OCI-LY7 (cell line): ENCODE measurements around the gene SLC16A8. TPM values are rescaled to one million over a fixed set of nuclear protein-coding genes. Genes with fewer than 3 reads are reported as not detected.

Experiments
- BruUV-seq: library from RNA; stranded (reverse); fragments of 400-500 nt; replicated peaks from 2 replicates; lab custom pipeline; 2021; lab: Mats Ljungman, UMichigan
- CTCF ChIA-PET: fragments of 300-600 bp; sonication (Branson Sonifier 250); formaldehyde crosslinking; loops from one replicate; lab custom pipeline; 2022; ENCODE audit warnings: antibody characterized with exemption; ENCODE audit not compliant: unreplicated experiment; lab: Charles Lee
- POLR2A ChIA-PET: fragments of 300-600 bp; sonication (Branson Sonifier 250); formaldehyde crosslinking; loops from one replicate; lab custom pipeline; 2022; ENCODE audit warnings: antibody characterized with exemption; lab: Charles Lee
- DNase-seq: peaks from one replicate; pipeline ENCODE4 v3.0.0-alpha.2; 2015; ENCODE audit warnings: low spot score
- H2AFZ ChIP-seq: fragments of 200-600 bp; sonication (generic), shearing (Covaris generic); 2 replicates; pipeline ENCODE4 v1.6.1; 2014; ENCODE audit warnings: mild to moderate bottlenecking, antibody characterized with exemption, low read length, moderate library complexity
- H3K27ac ChIP-seq: fragments of 200-600 bp; sonication (generic); 2 replicates; pipeline ENCODE4 v1.5.1; 2014; ENCODE audit warnings: mixed run types, low read depth, mild to moderate bottlenecking, moderate library complexity, low read length, inconsistent platforms; ENCODE audit not compliant: poor library complexity, severe bottlenecking
- H3K36me3 ChIP-seq: fragments of 200-600 bp; sonication (generic); 2 replicates; pipeline ENCODE4 v1.6.1; 2014; ENCODE audit warnings: mild to moderate bottlenecking, antibody characterized with exemption, low read length, moderate library complexity, mixed read lengths; ENCODE audit not compliant: insufficient read depth
- H3K4me1 ChIP-seq: fragments of 200-600 bp; sonication (generic); 2 replicates; pipeline ENCODE4 v1.5.1; 2014; ENCODE audit warnings: mild to moderate bottlenecking, low read length; ENCODE audit not compliant: insufficient read depth, poor library complexity, severe bottlenecking
- H3K4me2 ChIP-seq: fragments of 200-600 bp; sonication (generic); 2 replicates; pipeline ENCODE4 v1.6.1; 2014; ENCODE audit warnings: mild to moderate bottlenecking, low read length
- H3K4me3 ChIP-seq: fragments of 200-600 bp; sonication (generic); 2 replicates; pipeline ENCODE4 v1.5.1; 2014; ENCODE audit warnings: mild to moderate bottlenecking, low read depth, low read length; ENCODE audit not compliant: poor library complexity, severe bottlenecking
- H3K79me2 ChIP-seq: fragments of 200-600 bp; sonication (generic); 2 replicates; pipeline ENCODE4 v1.6.1; 2016; ENCODE audit warnings: low read depth, mild to moderate bottlenecking, low read length, moderate library complexity, mixed read lengths; ENCODE audit not compliant: insufficient read depth
- H3K9me2 ChIP-seq: fragments of 200-600 bp; sonication (generic); 2 replicates; pipeline ENCODE4 v1.6.1; 2016; ENCODE audit warnings: mild to moderate bottlenecking, low read length, mixed read lengths; ENCODE audit not compliant: insufficient read depth
- H3K9me3 ChIP-seq: fragments of 200-600 bp; sonication (generic); 2 replicates; pipeline ENCODE4 v1.6.1; 2014; ENCODE audit warnings: mild to moderate bottlenecking, mixed run types, low read length, mixed read lengths
- H4K20me1 ChIP-seq: fragments of 200-600 bp; sonication (generic); 2 replicates; pipeline ENCODE4 v1.6.1; 2014; ENCODE audit warnings: mild to moderate bottlenecking, antibody characterized with exemption, low read length, moderate library complexity, mixed read lengths; ENCODE audit not compliant: insufficient read depth
- CTCF ChIP-seq: fragments of 200-600 bp; sonication (generic); conservative IDR thresholded peaks from 2 replicates; pipeline ENCODE4 v1.5.1; 2014; ENCODE audit warnings: mild to moderate bottlenecking, antibody characterized with exemption, low read length, moderate library complexity, mixed read lengths
- EZH2phosphoT487 ChIP-seq: fragments of 200-600 bp; sonication (generic); IDR thresholded peaks from 2 replicates; pipeline ENCODE4 v1.6.1; 2018; ENCODE audit warnings: low read depth, borderline replicate concordance, mild to moderate bottlenecking, mixed run types, antibody characterized with exemption, low read length, moderate library complexity, mixed read lengths
- intact Hi-C: fragments of 100-400 bp; cut with micrococcal nuclease; formaldehyde crosslinking; loops from one replicate; pipeline ENCODE4 v1.10.0; 2022; ENCODE audit not compliant: unreplicated experiment
- total RNA-seq, 2 experiments: library from RNA; depleted of rRNA in 1 of 2; stranded (reverse); fragments of >200 nt in 1 of 2; shearing (Covaris generic) in 1 of 2; gene quantifications; 2 replicates each; pipeline ENCODE4 v1.2.3, GENCODE V29; 2014 to 2022

SLC16A8 gene
- total RNA-seq, 2 experiments from 2014 or later = not detected

DNA sequence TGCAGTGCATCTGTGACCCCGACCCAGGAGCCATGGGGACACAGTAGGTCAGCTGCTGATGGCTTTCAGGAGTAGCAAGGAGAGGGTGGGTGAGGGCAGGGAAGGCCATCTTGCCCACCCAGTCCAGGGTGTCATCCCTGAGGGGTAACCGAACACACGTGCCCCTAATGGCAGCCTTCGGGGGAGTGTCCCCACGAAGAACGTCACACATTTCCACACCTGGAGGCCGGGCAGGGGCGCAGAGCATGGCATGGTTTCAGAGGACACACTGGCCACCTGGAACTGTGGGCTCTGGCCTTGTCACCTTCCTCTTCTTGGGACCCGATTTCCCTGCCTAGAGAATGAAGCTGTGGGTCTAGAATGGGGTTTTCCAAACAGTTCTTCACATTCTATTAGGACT, 45.9 kb upstream of the SLC16A8 start:
- H2AFZ ChIP-seq = no peak overlapping the region
- H3K4me3 ChIP-seq = no peak overlapping the region
- ChIA-PET POLR2A (no interaction called here), CTCF (no interaction called here)
- H3K79me2 ChIP-seq = no peaks in the 10 kb centered on the region
- no peaks in the 10 kb centered on the region for H4K20me1 ChIP-seq
- H3K9me2 ChIP-seq = no peaks in the 10 kb centered on the region
- no peak overlapping the region for H3K4me2 ChIP-seq
- no TSS peak for BruUV-seq
- H3K4me1 ChIP-seq = no peaks in the 10 kb centered on the region
- intact Hi-C loops = no loop called here
- H3K36me3 ChIP-seq = 0 out of 2 replicates have a peak, but pooled peaks cover 4% of the 10 kb centered on the region
- TF ChIP-seq CTCF = no peak
- TF ChIP-seq EZH2phosphoT487 = no peak
- no peak for DNase-seq
- H3K9me3 ChIP-seq = no peaks in the 10 kb centered on the region
- no peak overlapping the region for H3K27ac ChIP-seq

DNA sequence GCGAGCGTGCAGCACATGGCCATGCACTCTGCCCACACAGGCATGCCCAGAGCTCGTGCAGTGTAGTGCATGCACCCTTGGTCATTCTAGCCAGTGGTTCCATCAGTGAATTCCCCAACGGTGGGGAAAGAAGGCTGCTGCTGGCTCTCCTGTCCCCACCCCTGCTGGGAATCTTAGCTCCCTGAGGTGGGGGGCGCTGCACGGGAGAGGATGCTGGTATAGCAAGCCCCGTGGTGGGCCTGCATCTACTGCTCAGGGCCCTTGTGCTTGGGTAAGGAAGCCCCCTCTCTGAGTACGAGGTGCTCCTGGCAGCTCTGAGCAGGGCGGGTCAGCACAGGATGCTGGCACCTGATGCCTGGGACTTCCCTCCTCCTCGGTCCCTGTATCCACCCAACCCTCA, 45.0 kb upstream of the SLC16A8 start:
- no peak for DNase-seq
- H4K20me1 ChIP-seq = no peaks in the 10 kb centered on the region
- intact Hi-C loops = no loop called here
- H3K79me2 ChIP-seq = no peaks in the 10 kb centered on the region
- H3K36me3 ChIP-seq = 0 out of 2 replicates have a peak, but pooled peaks cover 4% of the 10 kb centered on the region
- H3K27ac ChIP-seq = no peak overlapping the region
- no peaks in the 10 kb centered on the region for H3K9me3 ChIP-seq
- BruUV-seq = no TSS peak
- ChIA-PET POLR2A (no interaction called here), CTCF (no interaction called here)
- TF ChIP-seq EZH2phosphoT487 (no peak), CTCF (no peak)
- H3K4me2 ChIP-seq = no peak overlapping the region
- no peaks in the 10 kb centered on the region for H3K9me2 ChIP-seq
- H2AFZ ChIP-seq = no peak overlapping the region
- no peak overlapping the region for H3K4me3 ChIP-seq
- no peaks in the 10 kb centered on the region for H3K4me1 ChIP-seq

GRCh38 chr22:38127869-38128268, 43.9 kb upstream of the SLC16A8 start:
- H3K27ac ChIP-seq = no peak overlapping the region
- no peaks in the 10 kb centered on the region for H4K20me1 ChIP-seq
- TF ChIP-seq EZH2phosphoT487 = no peak
- TF ChIP-seq CTCF = no peak
- CTCF ChIA-PET = no interaction called here
- H3K36me3 ChIP-seq = 0 out of 2 replicates have a peak, but pooled peaks cover 4% of the 10 kb centered on the region
- no peak for DNase-seq
- no peak overlapping the region for H3K4me2 ChIP-seq
- no peak overlapping the region for H2AFZ ChIP-seq
- H3K4me1 ChIP-seq = no peaks in the 10 kb centered on the region
- H3K9me3 ChIP-seq = no peaks in the 10 kb centered on the region
- POLR2A ChIA-PET = no interaction called here
- H3K4me3 ChIP-seq = no peak overlapping the region
- no peaks in the 10 kb centered on the region for H3K9me2 ChIP-seq
- no TSS peak for BruUV-seq
- no peaks in the 10 kb centered on the region for H3K79me2 ChIP-seq
- intact Hi-C loops = no loop called here
